GM21723 (cell line): ENCODE data around the gene SAMD4A.

Experiments used
- ATAC-seq: cut with Tn5 transposase; IDR thresholded peaks from one replicate; pipeline ENCODE4 v1.9.1; 2021; ENCODE audit warnings: mild to moderate bottlenecking, moderate library complexity; ENCODE audit not compliant: unreplicated experiment

Gene SAMD4A

DNA sequence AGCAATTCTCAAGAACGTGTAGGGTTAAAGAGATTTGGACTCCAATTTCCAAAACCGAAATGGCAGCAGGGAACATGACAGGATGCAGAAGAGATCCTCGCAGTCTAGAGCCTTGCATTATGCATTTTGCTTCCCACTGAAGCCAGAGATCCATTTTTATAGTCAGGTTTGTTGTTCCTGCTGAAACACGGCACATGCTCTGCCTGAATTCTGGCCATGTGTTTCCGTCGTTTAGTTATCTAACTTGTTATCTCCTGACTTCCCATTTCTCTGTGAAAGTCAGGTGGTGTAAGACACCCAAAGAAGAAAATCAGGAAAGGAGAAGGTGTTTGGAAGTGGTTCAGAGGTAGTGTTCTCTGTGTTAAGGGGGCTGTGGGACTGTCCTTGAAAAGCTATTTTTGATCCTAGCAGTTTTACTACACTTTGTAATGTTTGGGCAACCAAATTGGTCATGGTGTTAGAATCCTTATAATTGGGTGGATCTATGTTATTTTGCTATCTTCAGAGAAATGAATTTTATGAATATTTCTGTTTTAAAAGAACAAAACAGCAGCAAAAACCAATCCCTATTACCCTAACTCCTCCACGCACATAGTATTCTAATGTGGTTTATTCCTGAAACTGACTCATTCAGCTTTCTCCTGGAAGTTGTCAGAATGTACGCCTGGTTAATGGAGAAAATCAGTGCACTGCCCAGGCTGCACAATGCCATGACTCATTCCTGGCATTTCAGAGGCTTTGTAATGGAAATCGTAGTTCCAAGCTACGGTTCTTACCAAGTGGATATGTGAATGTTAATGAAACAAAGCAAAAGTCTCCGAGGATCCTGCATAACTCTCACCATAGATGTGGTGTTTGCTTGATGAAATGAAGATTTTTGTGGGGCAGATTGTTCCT, 110.1 kb downstream of the SAMD4A start:
- ATAC-seq, result no peak

DNA sequence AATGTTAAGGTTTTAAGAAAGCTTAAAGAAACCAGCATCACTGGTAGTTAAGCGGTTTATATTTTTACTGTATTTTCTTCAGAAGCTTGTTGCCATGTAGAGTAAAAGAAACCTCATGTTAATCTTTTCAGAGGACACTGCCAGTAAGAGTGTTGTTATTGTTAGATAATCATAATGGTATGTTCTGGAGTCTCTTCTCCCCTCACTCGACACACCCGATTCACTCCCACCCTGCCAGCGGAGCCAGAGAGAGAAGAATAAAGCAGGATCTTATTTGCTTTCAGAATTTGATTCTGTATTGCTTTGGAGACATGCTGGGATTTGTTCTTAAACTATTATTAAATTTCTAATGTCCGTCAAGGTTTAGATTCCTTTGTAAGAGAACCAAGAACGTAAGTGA, 113.7 kb downstream of the SAMD4A start:
- ATAC-seq, result no peak

DNA sequence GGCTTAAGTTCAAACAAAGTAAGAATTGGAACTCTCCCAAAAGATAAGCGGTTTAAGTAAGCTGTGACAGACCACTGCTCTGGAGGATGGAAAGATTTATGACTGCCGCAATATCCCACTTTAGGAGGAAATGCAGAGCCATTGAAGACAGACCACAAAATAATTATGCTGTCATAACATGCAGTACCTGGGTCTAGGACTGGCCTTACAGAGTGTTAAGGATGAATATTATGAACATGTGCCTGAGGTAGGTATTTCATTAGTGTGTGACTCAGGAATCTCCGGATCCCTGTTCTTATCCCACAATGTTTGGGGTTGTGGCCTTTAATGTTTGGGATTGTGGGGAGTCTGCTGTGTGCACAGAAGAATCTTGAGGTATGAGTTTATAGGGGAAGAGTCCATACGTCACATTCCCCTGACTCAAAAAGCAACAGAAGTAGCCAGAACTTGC, 114.9 kb downstream of the SAMD4A start:
- no peak for ATAC-seq

DNA sequence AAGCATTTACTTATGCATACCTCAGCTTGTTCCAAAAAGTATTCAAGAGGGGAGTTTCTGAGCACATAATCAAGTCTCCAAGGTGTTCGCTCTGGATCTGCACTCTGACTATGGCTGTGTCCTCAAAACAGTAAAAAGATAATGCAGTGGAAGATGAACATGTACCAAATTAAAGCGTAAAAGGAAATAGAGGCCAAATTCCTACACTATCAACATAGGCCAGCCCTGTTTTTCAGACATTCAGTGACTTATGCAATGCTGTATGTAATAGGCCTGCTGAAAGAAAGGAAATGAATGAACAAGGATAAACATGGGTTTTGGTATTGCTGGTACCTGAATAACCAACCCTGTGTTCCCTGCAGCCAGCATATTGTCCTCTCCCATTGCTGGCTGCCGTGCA, 115.7 kb downstream of the SAMD4A start:
- no peak for ATAC-seq

DNA sequence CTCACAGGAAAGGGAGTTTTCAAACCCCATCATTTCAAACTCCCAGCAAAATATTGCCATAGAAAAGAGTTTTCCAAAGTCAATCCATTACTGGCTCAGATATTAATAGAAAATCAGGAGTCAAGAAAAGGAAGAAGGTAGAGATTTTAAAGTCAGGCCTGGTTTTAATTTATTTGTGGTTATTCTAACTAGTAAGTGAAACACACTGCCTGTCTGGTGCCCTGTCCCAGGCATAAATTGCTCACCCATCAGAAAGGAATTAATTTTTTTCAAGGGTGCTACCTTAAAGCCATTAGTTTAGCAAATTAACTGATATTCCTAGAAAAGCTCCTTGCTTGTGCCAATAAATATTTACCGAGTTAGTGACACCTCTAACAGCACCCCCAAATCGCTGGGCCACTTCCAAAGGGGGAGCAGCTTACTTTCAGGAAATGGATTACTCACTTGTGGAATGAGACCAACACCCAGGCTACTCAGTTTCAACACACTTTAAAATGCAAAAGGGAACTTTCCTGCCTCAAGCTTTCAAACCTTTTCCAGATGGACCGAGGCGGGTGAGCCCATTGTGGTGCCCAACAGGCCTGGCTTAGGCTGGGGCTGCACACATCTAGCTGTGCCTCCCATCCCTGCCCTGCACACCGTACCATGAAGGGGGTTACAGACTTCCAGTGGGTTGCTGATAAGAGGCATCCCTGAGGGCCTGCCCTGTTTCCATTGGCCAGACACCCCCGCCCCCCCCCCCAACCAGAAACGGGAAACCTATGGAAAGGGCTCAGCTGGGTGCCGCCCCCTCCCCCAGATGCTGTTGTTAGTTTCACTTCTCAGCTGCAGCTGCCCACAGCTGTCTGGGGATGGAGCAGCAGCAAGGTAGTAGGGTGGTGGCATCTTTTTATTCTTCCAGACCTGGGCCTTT, 117.2 kb downstream of the SAMD4A start:
- no peak for ATAC-seq

DNA sequence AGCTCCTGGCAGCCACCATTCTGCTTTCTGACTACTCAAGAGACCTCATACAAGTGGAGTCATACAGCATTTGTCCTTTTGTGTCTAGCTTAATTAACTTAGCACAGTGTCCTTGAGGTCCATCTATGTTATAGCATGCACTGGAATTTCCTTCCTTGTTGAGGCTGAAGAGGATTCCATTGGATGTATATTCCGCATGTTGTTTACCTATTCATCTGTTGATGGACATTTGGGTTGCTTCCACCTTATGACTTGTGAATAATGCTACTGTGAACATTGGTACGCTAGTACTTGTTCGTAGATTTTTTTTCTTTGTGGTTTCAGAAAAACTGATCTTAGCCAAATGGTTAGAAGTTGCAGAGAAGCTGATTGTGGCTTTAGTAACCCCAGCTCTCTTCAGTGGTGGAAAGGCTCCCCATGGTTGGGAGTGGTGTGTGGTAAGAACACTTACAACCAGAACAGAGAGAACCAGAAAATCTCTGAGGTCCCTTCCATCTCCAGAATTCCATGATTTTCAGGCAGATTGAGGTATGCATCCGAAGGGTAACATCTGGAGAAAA, 118.4 kb downstream of the SAMD4A start:
- no peak for ATAC-seq

DNA sequence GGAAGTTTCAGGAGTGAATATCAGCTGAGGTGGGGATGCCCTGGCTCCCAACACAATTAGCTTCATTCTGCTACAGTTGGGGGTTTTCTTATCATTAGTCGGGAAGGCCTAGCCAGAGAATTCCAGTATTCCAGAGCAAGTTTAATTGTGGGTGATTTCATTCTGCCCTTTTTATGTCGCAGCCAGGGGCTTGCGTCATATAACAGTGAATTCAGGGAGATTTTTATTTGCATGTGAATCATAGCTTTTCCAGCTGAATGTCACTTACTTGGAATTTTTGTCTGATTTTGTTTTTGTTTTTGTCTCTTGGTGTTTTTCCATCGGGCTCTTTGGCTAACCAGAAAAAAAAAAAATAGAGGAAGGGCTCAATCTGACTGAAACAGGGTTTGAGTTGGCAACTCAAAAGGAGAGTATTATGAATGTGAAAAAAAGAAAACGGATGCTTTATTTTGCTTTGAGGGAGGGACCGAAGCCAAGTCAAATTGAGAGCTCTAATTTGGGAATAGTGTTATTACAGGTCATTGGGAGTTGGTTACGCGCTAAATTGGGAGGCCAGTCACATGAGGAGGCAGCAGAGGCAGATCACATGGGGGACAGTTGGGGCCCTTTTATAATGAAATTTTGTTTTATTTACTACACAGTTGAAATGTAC, 119.4 kb downstream of the SAMD4A start:
- no peak for ATAC-seq

DNA sequence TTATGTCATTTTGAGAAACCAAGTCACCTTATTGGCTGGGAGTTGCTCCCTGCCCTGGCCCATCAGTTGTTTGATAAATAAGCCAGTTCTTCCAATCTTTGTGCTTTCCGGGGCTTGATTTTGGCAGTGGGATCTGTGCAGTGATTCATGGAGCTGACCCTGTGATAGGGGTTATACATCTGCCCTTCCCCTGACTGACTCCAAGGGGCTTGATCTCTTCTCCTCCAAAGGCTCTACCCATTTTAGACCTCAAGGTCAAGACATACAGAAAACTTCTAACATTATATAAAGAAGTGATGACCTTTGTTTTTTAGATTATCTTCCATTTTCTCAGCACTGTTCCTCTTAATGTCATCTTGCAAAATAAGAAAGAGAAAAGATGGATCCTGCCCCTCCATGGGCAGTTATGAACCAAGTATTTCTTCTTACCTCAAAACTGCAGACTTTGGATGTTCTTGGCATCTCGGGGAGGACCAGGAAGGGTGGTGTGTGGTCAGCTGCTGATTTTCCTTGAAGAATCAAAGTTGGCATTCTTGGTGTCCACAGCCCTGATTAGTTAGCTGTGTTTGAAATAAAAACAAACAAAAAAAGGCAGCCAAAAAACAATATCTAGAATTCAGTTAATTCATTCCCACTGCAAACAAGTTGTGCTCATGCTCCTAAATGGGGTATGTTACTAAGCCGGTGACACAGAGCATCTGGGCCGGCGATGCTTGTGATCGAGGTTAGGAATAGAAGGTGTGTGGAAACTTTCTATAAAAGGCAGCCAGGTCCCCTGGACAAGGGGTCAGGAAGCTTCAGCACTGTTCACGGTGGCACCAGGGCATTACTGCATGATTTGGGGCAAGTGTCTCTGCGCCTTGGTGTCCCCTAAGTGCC, 120.2 kb downstream of the SAMD4A start:
- no peak for ATAC-seq

DNA sequence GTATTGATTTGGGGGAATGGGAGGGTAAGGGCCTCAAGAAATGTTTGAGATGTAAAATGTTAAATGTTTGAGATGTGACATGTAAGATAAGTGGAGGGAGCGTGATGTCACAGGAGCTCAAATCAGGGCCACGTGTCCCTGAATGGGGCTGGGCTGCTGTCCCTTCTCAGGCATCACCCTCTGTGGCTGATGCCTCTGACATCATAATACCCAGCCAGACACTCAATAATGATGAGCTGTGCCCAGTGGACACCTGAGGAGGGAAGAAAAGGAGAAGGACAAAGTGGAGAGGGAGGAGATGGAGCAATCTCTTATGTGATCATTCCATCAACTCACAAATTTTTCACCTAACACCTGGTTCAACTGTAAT, 120.8 kb downstream of the SAMD4A start:
- no peak for ATAC-seq

DNA sequence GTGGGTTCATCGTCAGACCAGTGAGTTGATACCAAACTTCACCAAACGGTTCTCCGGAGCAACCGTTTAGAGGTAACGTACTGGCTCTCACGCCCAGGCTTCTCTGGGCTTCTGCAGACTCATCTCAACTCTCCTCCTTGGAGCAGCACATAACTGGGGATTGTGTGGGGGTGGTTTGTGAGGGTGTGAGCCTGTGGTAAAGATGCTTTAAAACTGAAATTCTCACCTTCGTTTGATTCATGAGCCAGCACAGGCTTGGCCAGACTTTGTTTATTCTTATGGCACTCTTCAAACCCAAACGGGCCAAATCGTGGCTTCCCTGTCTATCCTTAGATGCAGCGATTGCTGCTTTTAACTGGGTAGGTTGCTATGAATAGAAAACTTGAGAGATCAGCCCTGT, 121.3 kb downstream of the SAMD4A start:
- ATAC-seq, result no peak

DNA sequence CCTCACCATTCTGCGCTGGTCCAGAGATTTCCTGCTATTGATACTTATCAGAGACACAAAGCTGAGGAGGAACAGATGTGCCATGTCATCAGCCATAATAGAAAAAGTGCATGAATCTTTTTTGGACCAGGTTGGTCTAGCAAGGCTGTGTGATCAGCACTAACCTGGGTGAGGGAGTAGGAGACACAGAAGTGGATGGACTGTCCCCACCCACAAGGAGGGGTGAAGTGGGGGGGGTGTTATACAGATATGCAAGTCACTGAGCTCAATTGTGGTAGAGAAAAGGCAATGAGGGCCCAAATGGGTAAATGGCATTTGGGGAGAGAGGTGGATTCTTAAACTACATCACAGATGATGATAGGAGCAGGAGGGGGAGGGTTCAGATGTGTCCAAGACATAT, 123.0 kb downstream of the SAMD4A start:
- no peak for ATAC-seq

DNA sequence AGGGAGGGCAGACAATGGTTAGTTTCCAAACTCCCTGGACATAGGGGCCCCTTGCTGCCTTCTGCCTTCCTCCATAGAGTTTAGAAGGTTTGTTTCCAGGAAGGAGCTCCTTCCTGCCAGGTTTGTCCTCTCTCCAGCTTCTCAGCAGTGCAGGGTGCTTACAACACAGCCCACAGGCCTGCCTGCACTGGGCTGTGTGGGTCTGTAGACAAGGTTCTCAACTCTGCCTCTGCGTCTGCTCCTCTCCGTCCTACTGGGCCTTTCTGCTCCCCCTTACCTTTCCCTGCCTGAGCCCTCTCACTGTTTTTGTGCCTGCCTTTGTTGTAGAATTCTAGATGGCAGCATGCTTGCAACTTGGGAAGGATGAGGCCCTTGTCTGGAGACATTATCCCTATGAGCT, 124.0 kb downstream of the SAMD4A start:
- ATAC-seq, result no peak

DNA sequence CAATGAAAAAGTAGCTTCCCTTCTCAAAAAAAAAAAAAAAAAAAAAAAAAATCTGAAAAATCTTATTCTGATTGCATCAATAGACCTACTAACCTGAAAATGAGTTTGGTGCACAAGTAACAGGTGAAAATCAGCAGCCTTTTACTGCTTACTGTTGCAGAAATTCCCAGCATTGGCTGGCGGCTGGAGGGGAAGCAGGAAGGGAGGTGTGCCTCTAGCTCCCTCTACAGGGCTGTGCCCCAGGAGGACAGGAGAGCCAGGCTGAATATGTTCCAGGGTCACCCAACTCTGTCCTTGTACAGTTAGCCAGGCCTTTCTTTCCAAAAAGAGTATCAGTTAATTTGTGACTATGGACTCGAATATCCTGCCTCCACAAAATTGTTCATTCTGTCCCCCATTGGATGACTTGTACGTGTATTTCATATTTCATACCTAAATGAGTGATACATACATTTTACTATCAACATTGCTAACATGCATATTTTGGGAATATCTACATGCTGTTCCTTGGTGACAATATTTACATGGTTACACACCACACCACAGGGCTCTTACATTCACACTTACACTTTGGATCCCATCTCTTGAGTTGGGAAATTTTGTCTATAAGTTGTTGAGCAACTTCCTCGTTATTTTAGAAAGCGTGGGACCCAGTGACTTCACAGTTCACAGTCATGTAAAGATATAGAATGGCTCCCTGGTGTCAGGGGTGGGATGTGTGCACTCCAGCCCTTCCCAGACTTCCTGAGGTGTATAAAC, 124.8 kb downstream of the SAMD4A start:
- peak; percentile 65 for ATAC-seq

DNA sequence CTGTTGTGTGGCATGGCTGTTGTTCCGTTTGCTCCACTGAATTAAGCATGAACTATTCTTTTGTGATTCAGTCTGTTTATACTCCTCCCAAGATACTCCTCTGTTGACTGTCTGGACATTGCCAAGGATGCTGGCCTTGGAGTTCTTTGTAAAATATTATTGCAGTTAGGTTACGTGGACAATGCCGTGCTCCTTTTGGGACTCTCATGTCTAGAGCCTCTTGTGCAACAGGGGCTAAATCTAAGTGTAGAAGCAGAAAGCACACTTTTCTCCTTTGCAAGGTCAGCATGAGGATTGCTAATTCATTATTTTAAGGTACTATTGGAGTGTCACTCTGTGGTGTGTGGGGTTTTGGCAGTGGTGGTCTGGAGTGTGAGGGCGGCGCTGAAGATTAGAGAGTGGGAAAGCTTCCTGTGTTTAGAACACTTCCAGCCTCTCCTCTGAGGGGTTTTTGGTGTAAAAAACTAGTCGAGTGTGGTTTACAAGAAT, 125.4 kb downstream of the SAMD4A start:
- ATAC-seq, result no peak

DNA sequence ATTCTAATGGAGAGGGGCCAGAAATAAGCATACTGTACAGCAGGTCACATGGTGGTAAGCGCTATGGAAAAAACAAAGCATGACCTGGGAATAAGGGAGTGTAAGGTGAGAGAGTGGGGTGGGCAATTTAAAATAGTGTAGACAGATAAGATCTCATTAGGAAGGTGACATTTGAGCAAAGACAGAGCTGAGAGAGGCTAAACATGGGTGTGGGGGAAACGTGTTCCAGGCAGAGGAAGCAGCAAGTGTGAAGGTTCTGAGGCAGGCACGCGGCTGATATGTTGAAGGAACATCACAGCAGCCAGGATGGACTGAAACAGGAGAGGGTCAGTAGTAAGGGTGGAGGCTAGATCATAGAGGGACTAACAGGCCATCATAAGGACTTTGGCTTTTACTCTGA, 126.8 kb downstream of the SAMD4A start:
- ATAC-seq, result no peak

DNA sequence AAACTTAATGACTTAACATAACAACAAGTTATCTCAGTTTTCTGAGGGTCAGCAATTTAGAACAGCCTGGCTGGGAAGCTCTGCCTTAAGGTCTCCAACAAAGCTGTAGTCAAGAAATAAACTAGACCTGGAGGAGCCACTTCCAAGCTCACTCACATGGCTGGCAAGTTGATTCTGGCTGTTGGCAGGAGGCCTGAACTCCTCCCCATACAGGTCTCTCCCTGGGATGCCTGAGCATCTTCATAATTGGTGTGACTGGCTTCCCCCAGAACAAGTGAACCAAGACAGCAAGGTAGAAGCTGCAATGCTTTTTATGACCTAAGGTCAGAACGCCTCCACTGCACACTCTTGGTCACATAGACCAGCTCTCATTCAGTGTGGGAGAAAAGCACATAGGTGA, 128.3 kb downstream of the SAMD4A start:
- ATAC-seq, result no peak

DNA sequence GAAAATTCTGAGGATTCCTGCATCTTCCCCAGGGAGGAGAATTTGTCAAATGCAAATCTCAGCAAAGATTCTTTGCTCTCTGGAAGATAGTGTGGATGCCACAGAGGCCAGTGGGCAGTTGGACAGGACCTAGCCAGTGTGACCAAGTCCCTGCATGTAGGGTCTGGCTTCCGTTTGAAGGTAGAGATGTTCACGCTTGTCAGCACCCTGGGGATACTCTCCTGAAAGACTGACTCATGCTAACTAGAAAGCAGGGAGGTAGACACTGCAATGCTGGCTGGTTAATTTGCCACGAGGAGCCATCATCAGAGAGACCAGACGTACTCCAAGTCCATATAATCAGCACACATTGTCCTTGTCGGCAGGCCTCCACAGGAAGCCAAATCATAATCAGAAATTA, 130.1 kb downstream of the SAMD4A start:
- ATAC-seq, result no peak

DNA sequence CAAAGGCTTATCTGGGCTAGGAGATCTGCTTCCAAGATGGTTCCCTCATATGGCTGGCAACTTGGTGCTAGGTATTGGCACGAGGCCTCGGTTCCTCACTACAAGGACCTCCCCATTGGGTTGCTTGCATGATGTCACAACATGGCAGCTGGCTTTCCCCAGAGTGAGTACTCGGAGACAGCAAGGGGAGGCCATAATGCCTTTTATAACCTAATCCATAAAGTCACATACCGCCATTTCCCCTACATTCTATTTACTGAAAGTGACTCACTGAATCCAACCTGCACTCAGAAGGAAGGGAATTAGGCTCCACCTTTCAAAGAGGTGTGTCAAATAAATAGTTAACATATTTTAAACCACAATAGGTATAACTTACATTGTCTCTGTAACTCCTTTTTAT, 130.9 kb downstream of the SAMD4A start:
- ATAC-seq, result no peak

DNA sequence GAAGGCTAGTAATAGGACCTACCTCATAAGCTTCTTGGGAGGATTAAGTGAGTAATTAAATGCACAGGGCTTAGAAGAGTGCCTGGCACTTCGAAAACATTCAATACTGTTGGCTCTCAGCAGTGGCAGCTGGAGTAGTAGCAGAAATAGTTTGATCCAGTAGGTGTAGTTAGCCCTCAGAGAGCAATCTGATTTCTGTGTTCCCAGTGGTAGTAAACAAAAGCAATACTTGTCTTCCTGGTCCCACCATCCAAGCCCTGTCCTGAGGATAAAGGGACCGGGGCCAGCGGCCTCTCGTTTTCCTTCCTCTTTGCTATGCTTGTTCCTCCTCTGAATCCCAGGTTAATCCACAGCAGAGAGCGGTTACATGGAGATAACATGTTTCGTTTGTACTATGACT, 131.6 kb downstream of the SAMD4A start:
- no peak for ATAC-seq
